Glutamatergic neuron (in vitro differentiated cells): ENCODE results near the gene JAG1. TPM values are rescaled to one million over a fixed set of nuclear protein-coding genes. Genes with fewer than 3 reads are reported as not detected.

ENCODE experiments used
- DNase-seq: peaks from one replicate; pipeline ENCODE4 v3.0.0; 2022
- H3K27ac Mint-ChIP-seq: one replicate; pipeline ENCODE4 v1.8.0; 2020; ENCODE audit warnings: mild to moderate bottlenecking, mixed read lengths, inconsistent platforms; ENCODE audit not compliant: unreplicated experiment
- H3K27me3 Mint-ChIP-seq: one replicate; pipeline ENCODE4 v1.8.0; 2020; ENCODE audit warnings: mild to moderate bottlenecking, moderate library complexity, mixed read lengths, inconsistent platforms; ENCODE audit not compliant: unreplicated experiment
- H3K36me3 Mint-ChIP-seq: one replicate; pipeline ENCODE4 v1.8.0; 2020; ENCODE audit warnings: mild to moderate bottlenecking, mixed read lengths, inconsistent platforms; ENCODE audit not compliant: unreplicated experiment
- H3K4me1 Mint-ChIP-seq: one replicate; pipeline ENCODE4 v1.8.0; 2020; ENCODE audit warnings: mild to moderate bottlenecking, low read depth, mixed read lengths, inconsistent platforms; ENCODE audit not compliant: unreplicated experiment
- H3K4me3 Mint-ChIP-seq: one replicate; pipeline ENCODE4 v1.8.0; 2020; ENCODE audit warnings: mild to moderate bottlenecking, mixed read lengths, inconsistent platforms; ENCODE audit not compliant: unreplicated experiment
- H3K9me3 Mint-ChIP-seq: one replicate; pipeline ENCODE4 v1.8.0; 2020; ENCODE audit warnings: mild to moderate bottlenecking, moderate library complexity, mixed read lengths, inconsistent platforms; ENCODE audit not compliant: unreplicated experiment
- long read RNA-seq: library from polyadenylated mRNA; unstranded; transcript quantifications from one replicate; pipeline ENCODE4 v2.0.0, GENCODE V29; 2020; ENCODE audit not compliant: unreplicated experiment
- total RNA-seq: library from RNA; stranded (reverse); fragmentation: NEBNext Ultra II Directional; extraction: Animal tissue kit (Norgen Biotek cat#: 25700); gene quantifications from one replicate; pipeline ENCODE4 v1.2.1, GENCODE V29; 2021; ENCODE audit not compliant: unreplicated experiment
- TF ChIP-seq, protein P1 (sequence below): fragments of 200-600 bp; sonication (generic); IDR thresholded peaks from one replicate; pipeline ENCODE4 v1.5.0; 2021; ENCODE audit not compliant: partially characterized antibody, unreplicated experiment

The JAG1 gene
- total RNA-seq, result 11.4 TPM
- long read RNA-seq, partial matches to known transcripts, result 1 of 1 reads
- long read RNA-seq, other reads (novel, unspliced or antisense), result 0 of 1 reads

DNA sequence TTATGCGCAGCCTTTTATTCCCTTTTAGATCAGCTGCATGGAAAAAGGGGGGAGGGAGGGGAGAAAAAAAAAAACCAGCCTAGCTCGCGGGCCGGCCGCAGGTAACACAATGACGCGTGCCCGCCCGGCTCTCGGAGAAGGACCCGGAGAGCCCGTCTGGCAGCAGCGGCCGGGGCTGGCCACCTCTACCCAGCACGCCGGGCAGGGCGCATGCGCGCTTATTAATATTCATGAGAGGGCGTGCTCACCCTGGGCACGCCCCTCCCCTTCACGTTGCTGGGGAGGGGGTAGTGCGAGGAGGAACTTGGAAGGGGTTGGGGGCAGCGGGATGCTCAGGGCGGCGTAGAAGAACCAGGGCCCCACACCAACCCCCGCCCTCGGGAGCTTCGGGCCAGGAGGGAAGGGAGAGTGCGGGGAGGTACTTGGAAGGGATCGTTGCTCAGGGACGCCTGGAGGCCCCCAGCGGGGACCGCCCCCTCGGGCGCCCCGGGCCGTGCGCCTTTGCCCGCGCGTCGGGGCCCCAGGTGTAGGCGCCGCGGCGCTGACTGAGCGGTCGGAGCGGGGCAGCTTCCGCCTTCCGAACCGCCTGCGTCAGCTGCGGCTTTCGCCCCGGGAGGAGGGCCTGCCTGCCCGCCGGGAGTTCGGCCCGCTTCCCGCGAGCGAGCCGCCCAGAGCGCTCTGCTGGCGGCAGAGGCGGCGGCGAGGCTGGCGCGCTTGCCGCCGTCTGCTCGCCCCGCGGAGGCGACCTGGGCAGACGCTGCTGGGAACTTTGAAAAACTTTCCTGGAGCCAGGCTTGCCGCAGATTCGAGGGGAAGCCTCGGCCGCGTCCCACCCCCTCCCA is at the start of gene JAG1:
Gene JAG1 (minus strand): TSS at position 158 of the 842 bp plus-strand sequence. CDS start 469 bp downstream, outside the sequence.
- no peaks in the 10 kb centered on the region for H3K36me3 Mint-ChIP-seq
- H3K9me3 Mint-ChIP-seq, result peaks cover 2% of the 10 kb centered on the region
- H3K27ac Mint-ChIP-seq, result peak within 1 kb of the TSS; percentile 38
- peak within 1 kb of the TSS; percentile 94 for H3K4me3 Mint-ChIP-seq
- TF ChIP-seq, protein P1, sequence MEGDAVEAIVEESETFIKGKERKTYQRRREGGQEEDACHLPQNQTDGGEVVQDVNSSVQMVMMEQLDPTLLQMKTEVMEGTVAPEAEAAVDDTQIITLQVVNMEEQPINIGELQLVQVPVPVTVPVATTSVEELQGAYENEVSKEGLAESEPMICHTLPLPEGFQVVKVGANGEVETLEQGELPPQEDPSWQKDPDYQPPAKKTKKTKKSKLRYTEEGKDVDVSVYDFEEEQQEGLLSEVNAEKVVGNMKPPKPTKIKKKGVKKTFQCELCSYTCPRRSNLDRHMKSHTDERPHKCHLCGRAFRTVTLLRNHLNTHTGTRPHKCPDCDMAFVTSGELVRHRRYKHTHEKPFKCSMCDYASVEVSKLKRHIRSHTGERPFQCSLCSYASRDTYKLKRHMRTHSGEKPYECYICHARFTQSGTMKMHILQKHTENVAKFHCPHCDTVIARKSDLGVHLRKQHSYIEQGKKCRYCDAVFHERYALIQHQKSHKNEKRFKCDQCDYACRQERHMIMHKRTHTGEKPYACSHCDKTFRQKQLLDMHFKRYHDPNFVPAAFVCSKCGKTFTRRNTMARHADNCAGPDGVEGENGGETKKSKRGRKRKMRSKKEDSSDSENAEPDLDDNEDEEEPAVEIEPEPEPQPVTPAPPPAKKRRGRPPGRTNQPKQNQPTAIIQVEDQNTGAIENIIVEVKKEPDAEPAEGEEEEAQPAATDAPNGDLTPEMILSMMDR, result no peak
- peak; percentile 94 for DNase-seq
- H3K4me1 Mint-ChIP-seq, result peaks cover 12% of the 10 kb centered on the region
- peaks cover 2% of the 10 kb centered on the region for H3K27me3 Mint-ChIP-seq

DNA sequence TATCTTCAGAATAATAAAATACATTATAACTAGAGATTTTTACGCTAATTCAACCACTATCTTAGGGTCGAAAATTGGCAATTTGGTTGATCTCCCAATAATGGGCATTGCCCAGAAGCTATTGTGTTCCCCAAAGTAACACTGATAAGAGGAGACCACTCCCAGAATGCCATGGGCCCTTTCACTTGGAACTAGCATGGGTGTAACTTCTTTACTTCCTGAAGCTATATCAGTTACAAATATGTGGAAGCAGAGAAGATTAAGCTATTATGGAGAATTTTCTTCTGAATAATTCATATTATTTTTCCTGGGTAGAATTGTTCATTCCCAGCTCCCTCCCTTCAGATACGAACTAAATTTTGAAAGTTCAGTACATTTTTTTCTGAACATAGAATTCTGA is 48.2 kb upstream of the JAG1 start:
- peaks cover 2% of the 10 kb centered on the region for H3K9me3 Mint-ChIP-seq
- no peak for DNase-seq
- peaks cover 16% of the 10 kb centered on the region for H3K4me1 Mint-ChIP-seq
- H3K27me3 Mint-ChIP-seq, result peaks cover 2% of the 10 kb centered on the region
- no peak overlapping the region for H3K4me3 Mint-ChIP-seq
- H3K27ac Mint-ChIP-seq, result no peak overlapping the region
- TF ChIP-seq, protein P1, result no peak
- no peaks in the 10 kb centered on the region for H3K36me3 Mint-ChIP-seq

DNA sequence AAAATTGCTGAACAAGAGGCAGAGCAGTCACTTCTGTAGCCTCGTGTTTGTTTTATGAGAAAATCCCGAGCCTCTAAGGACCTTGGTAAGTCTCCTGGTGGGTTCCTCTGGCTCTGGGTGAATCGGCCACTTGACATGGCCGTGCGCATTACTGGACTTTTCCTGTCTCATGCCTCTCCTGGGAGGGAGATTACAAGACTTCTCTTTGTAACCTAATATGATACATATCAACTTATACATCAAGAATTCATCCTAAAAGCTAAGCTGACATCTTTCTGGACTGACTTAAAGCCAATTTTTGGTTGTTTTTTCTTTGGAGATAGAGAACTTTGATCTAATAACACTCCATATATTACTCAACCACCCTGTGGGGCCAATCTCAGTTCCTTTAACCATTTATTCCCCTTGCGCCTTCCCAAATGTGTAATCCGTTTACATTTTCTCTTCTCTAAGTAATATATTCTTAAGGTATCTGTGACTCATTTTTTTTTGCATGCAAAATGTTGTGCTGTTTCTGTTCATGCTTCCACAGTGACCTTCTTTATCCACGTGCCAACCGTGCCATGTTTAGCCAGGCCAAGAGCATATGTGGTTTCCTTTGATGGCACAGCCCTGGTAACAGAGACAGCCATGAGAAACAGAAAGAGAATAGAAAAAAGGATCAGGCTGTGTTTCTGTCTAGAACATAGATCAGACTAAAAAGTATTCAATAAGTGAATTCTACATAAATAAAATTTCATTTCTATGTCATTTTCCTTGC is 47.5 kb upstream of the JAG1 start:
- DNase-seq, result no peak
- Mint-ChIP-seq H3K4me1 (peaks cover 21% of the 10 kb centered on the region), H3K4me3 (no peak overlapping the region), H3K27ac (no peak overlapping the region), H3K36me3 (no peaks in the 10 kb centered on the region), H3K9me3 (peaks cover 2% of the 10 kb centered on the region), H3K27me3 (no peaks in the 10 kb centered on the region)
- TF ChIP-seq, protein P1, result no peak

DNA sequence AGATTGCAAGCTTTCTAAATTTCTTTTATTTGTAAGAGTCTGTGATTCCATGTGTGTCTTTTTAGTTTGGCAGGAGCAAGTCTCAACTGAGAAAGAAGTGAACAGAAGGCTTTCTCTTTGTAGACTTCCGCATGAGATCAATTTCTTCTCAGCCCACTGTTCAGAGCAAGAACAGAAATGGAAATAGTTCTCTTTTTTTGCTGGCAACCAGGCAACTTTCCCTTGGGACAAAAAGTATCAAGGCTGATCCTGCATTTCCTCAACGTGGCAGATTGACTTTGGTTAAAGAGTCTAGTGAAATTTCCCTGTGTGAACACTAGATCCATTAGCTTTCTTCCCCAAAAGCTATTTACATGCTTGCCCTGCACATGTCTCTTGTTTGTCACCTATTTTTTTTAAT is 46.8 kb upstream of the JAG1 start:
- no peak overlapping the region for H3K27ac Mint-ChIP-seq
- no peak for DNase-seq
- H3K27me3 Mint-ChIP-seq, result no peaks in the 10 kb centered on the region
- no peaks in the 10 kb centered on the region for H3K36me3 Mint-ChIP-seq
- TF ChIP-seq, protein P1, result no peak
- H3K4me3 Mint-ChIP-seq, result peak overlapping the region; percentile 12
- no peaks in the 10 kb centered on the region for H3K9me3 Mint-ChIP-seq
- peaks cover 24% of the 10 kb centered on the region for H3K4me1 Mint-ChIP-seq
